GM13976 (cell line): ENCODE measurements around the gene FAM204A.

ENCODE experiments used
- DNase-seq: peaks from one replicate; pipeline ENCODE4 v3.0.0; 2012; ENCODE audit warnings: low spot score
- CTCF ChIP-seq: IDR thresholded peaks from 2 replicates; pipeline ENCODE4 v1.5.1; 2012; ENCODE audit warnings: borderline replicate concordance, mild to moderate bottlenecking; ENCODE audit not compliant: insufficient read depth; ENCODE audit errors: extremely low read depth, missing control alignments, control extremely low read depth
- in situ Hi-C: fragments of 300-500 bp; cut with MboI; formaldehyde crosslinking; loops from one replicate; pipeline ENCODE4 v1.12.0; 2022; ENCODE audit warnings: low sequenced_read_pairs, mixed read lengths, inconsistent platforms; ENCODE audit not compliant: unreplicated experiment

FAM204A gene

GRCh38 chr10:118315629-118316028, 26.5 kb downstream of the FAM204A start:
- no peak for TF ChIP-seq CTCF
- DNase-seq: no peak
- in situ Hi-C loops: no loop called here

DNA sequence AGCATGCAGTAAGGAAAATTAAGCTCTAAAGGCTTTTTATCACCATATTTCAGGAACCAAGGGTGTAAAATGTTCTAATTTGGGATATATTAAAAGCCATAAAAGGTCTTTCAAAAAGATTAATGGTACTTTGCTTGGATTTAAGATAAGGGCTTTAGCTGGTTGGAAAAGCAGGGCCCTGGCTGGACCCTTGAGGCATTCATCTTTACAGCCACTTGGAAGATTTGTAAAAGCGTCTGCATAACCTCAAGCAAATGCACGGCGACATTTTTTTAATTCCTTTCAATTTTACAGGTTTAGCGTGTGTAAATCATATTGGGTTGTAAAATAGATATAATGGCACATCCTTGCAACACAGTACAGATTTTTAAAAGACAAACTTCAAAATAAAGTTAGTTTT, 27.2 kb downstream of the FAM204A start:
- in situ Hi-C loops: no loop called here
- no peak for DNase-seq
- TF ChIP-seq CTCF: no peak

- in situ Hi-C loops: no loop called here
- DNase-seq: no peak
- TF ChIP-seq CTCF: no peak
Observed at GRCh38 chr10:118311505-118311904, 30.6 kb downstream of the FAM204A start.

DNA sequence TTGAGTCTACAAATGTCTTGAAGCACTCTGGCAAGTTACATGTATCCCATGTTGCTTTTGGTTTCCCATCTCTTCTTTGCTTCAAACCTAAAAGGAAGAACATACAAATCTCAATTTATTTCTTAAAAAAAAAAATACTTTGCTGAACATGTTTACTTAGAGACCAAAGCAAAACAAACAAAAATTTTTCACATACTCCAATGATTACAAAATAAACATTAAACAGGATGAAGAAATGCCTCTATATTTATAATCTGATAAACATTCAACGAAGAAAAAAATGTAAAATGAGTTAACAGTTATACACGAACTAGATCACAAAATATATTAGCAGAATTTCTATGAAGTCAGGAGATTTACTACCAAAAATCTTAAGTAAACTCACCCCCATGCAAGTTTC, 31.3 kb downstream of the FAM204A start:
- DNase-seq: no peak
- in situ Hi-C loops: no loop called here
- TF ChIP-seq CTCF: no peak

GRCh38 chr10:118309911-118310310, 32.2 kb downstream of the FAM204A start:
- TF ChIP-seq CTCF: no peak
- no peak for DNase-seq
- in situ Hi-C loops: no loop called here

DNA sequence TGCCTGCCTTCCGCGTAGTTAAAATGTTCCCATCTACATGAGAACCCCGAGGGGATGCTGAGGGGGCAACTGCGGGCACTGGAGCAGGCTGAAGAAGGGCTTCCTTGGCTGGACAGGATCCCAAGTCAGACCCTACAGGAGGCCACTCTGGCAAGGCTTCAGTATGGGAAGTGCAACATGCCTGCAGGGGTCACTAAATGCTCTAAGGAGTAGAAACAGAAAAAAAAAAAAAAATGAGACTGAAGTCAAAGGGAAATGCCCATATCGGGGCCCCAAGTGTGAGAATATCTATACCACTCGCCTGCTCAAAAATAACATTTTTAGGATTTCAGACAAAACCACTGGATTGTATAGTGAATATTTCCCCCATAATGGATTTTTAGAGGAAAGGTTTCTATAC, 33.5 kb downstream of the FAM204A start:
- no peak for DNase-seq
- in situ Hi-C loops: no loop called here
- TF ChIP-seq CTCF: no peak

- DNase-seq: no peak
- TF ChIP-seq CTCF: no peak
- in situ Hi-C loops: no loop called here
Observed at GRCh38 chr10:118307859-118308258, 34.3 kb downstream of the FAM204A start.
